ENCODE data around the gene SLC36A3.
"Not testable (repeated sequence)": the region's sequence is repeated elsewhere in the genome, so short reads cannot be mapped to it uniquely, and the experiment has no call there.

The SLC36A3 gene

DNA sequence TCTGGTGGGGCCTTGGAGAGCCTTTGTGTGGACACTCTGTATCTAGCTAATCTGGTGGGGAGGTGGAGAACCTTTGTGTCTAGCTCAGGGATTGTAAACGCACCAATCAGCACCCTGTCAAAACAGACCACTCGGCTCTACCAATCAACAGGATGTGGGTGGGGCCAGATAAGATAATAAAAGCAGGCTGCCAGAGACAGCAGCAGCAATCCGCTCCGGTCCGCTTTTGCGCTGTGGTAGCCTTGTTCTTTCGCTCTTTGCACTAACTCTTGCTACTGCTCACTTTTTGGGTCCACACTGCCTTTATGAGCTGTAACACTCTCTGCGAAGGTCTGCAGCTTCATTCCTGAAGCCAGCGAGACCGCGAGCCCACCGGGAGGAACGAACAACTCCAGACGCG lies 6.3 kb upstream of the SLC36A3 start:
- H3K4ac ChIP-seq (ENCODE audit: low read depth, low read length); H3K23ac ChIP-seq (ENCODE audit: low read length); H3K9ac ChIP-seq (ENCODE audit: low read length); H2BK12ac ChIP-seq (ENCODE audit: low read length); H4K91ac ChIP-seq (ENCODE audit: low read depth, low read length); H3K4me2 ChIP-seq (ENCODE audit: low read length); DNase-seq; H3K14ac ChIP-seq (ENCODE audit: low read length); H3K79me2 ChIP-seq (ENCODE audit: control insufficient read depth, insufficient read depth, low read length, poor library complexity); H3K18ac ChIP-seq (ENCODE audit: low read length); H2AFZ ChIP-seq (ENCODE audit: insufficient read depth, low read length, poor library complexity); H3K79me1 ChIP-seq (ENCODE audit: low read length); H3K27ac ChIP-seq (ENCODE audit: low read depth, low read length); H4K12ac ChIP-seq (ENCODE audit: low read depth, low read length); H3K36me3 ChIP-seq (ENCODE audit: control insufficient read depth in 1 of 2, insufficient read depth in 2 of 2, low read length in 2 of 2); H3K4me3 ChIP-seq (ENCODE audit: low read depth, low read length); H4K8ac ChIP-seq (ENCODE audit: low read depth, low read length); H3K4me1 ChIP-seq (ENCODE audit: control insufficient read depth in 1 of 2, insufficient read depth in 2 of 2, low read length in 2 of 2); H3K9me3 ChIP-seq (ENCODE audit: insufficient read depth, low read depth, low read length); H2BK120ac ChIP-seq (ENCODE audit: insufficient read depth, low read length, poor library complexity); H2AK5ac ChIP-seq (ENCODE audit: low read length); H3K27me3 ChIP-seq (ENCODE audit: insufficient read depth, low read length); H2BK5ac ChIP-seq (ENCODE audit: low read depth, low read length, poor library complexity): not testable (repeated sequence)
- WGBS (ENCODE audit: extremely low coverage, insufficient coverage, insufficient read length), result no CpG with 5 or more reads among the region's 15 CpGs

DNA sequence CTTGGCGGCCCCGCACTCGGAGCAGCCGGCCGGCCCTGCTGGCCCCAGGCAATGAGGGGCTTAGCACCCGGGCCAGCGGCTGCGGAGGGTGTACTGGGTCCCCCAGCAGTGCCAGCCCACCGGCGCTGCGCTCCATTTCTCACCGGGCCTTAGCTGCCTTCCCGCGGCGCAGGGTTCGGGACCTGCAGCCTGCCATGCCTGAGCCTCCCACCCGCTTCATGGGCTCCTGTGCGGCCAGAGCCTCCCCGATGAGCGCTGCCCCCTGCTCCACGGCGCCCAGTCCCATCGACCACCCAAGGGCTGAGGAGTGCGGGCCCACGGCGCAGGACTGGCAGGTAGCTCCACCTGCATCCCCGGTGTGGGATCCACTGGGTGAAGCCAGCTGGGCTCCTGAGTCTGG lies 5.7 kb upstream of the SLC36A3 start:
- H3K9ac ChIP-seq (ENCODE audit: low read length); H3K23ac ChIP-seq (ENCODE audit: low read length); DNase-seq; H3K4me3 ChIP-seq (ENCODE audit: low read depth, low read length); H2BK120ac ChIP-seq (ENCODE audit: insufficient read depth, low read length, poor library complexity); H3K36me3 ChIP-seq (ENCODE audit: control insufficient read depth in 1 of 2, insufficient read depth in 2 of 2, low read length in 2 of 2); H3K4ac ChIP-seq (ENCODE audit: low read depth, low read length); H3K14ac ChIP-seq (ENCODE audit: low read length); H3K79me1 ChIP-seq (ENCODE audit: low read length); H2BK12ac ChIP-seq (ENCODE audit: low read length); H3K18ac ChIP-seq (ENCODE audit: low read length); H2AK5ac ChIP-seq (ENCODE audit: low read length); H4K8ac ChIP-seq (ENCODE audit: low read depth, low read length); H3K27me3 ChIP-seq (ENCODE audit: insufficient read depth, low read length); H4K91ac ChIP-seq (ENCODE audit: low read depth, low read length); H2BK5ac ChIP-seq (ENCODE audit: low read depth, low read length, poor library complexity); H2AFZ ChIP-seq (ENCODE audit: insufficient read depth, low read length, poor library complexity); H3K79me2 ChIP-seq (ENCODE audit: control insufficient read depth, insufficient read depth, low read length, poor library complexity); H4K12ac ChIP-seq (ENCODE audit: low read depth, low read length); H3K27ac ChIP-seq (ENCODE audit: low read depth, low read length); H3K4me2 ChIP-seq (ENCODE audit: low read length); H3K9me3 ChIP-seq (ENCODE audit: insufficient read depth, low read depth, low read length); H3K4me1 ChIP-seq (ENCODE audit: control insufficient read depth in 1 of 2, insufficient read depth in 2 of 2, low read length in 2 of 2): not testable (repeated sequence)
- no CpG with 5 or more reads among the region's 27 CpGs for WGBS (ENCODE audit: extremely low coverage, insufficient coverage, insufficient read length)

DNA sequence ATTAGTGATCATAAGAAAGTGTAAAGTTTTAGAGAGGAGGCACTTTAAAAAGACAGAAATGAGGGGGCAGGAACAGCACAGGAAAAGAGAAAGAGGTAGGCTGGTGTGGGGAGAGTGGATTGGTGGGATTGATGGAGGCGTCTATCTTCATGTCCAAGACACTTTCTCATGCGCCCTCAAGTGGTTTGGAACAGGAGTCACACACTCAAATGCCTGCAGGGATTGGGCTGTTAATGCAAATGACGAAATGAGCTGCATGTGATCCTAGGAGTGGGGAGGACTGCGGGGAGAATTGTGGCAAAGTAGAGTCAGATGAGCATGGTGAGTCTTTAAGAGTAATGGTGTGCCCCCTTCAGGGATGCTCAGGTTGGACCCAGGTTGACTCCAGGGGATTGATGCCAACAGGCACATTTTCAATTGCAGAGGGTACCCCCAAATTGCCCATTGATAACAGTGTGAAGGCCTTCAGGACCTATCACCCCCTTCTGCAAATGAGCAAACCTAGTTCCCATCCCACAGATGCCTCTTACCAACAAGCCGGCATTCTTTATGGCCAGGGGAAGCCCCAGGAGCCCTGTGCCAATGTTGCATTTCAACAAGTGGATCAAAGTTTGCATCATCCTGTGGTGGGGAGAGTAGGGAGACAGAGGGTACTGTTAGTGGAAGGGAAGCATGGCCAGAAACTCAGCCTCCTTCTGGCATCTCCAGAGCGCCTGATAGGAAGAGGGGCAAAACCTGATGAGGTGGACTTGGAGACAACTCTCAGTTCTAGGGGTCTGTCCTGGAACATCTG lies 5.3 kb downstream of the SLC36A3 start:
- Histone ChIP-seq H2BK5ac (ENCODE audit: low read depth, low read length, poor library complexity) (no peak overlapping the region), H3K36me3 (ENCODE audit: control insufficient read depth in 1 of 2, insufficient read depth in 2 of 2, low read length in 2 of 2) (no peaks in the 10 kb centered on the region), H3K18ac (ENCODE audit: low read length) (no peak overlapping the region), H2BK12ac (ENCODE audit: low read length) (no peak overlapping the region), H3K27me3 (ENCODE audit: insufficient read depth, low read length) (no peaks in the 10 kb centered on the region), H3K4me3 (ENCODE audit: low read depth, low read length) (no peak overlapping the region), H3K14ac (ENCODE audit: low read length) (no peak overlapping the region), H2BK120ac (ENCODE audit: insufficient read depth, low read length, poor library complexity) (no peak overlapping the region), H4K12ac (ENCODE audit: low read depth, low read length) (no peak overlapping the region), H3K9ac (ENCODE audit: low read length) (no peak overlapping the region), H3K4ac (ENCODE audit: low read depth, low read length) (no peak overlapping the region), H3K9me3 (ENCODE audit: insufficient read depth, low read depth, low read length) (no peaks in the 10 kb centered on the region), H4K8ac (ENCODE audit: low read depth, low read length) (no peak overlapping the region), H2AFZ (ENCODE audit: insufficient read depth, low read length, poor library complexity) (no peak overlapping the region), H3K23ac (ENCODE audit: low read length) (no peak overlapping the region), H3K4me2 (ENCODE audit: low read length) (no peak overlapping the region), H3K79me1 (ENCODE audit: low read length) (peaks cover 2% of the 10 kb centered on the region), H3K27ac (ENCODE audit: low read depth, low read length) (no peak overlapping the region), H3K4me1 (ENCODE audit: control insufficient read depth in 1 of 2, insufficient read depth in 2 of 2, low read length in 2 of 2) (peaks cover 3 to 6% of the 10 kb centered on the region in 2 experiments), H3K79me2 (ENCODE audit: control insufficient read depth, insufficient read depth, low read length, poor library complexity) (no peaks in the 10 kb centered on the region), H4K91ac (ENCODE audit: low read depth, low read length) (no peak overlapping the region), H2AK5ac (ENCODE audit: low read length) (no peak overlapping the region)
- no CpG with 5 or more reads among the region's 6 CpGs for WGBS (ENCODE audit: extremely low coverage, insufficient coverage, insufficient read length)
- no peak for DNase-seq

DNA sequence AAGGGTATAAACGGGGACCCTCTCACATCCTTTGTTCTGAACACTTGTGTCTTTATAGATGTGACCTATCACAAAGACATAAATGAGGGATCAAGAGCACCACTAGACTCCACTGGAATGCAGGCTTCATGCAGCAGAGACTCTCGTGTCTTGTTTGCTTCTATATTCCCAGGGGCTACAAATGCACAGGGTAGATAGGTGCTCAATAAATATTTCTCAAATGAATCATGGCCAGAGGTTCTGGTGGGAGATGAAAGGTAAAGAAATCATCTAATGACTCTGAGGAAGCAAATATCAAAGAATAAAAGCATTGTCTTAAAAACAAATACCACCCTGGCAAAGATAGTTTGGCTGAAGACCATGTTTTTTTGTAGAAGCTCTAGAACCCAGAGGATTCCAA lies 6.6 kb downstream of the SLC36A3 start:
- H3K14ac ChIP-seq (ENCODE audit: low read length), result no peak overlapping the region
- H2BK120ac ChIP-seq (ENCODE audit: insufficient read depth, low read length, poor library complexity), result no peak overlapping the region
- no peaks in the 10 kb centered on the region for H3K79me2 ChIP-seq (ENCODE audit: control insufficient read depth, insufficient read depth, low read length, poor library complexity)
- no peak overlapping the region for H3K4me3 ChIP-seq (ENCODE audit: low read depth, low read length)
- no peak overlapping the region for H3K4ac ChIP-seq (ENCODE audit: low read depth, low read length)
- DNase-seq, result no peak
- H3K27ac ChIP-seq (ENCODE audit: low read depth, low read length), result no peak overlapping the region
- H3K4me1 ChIP-seq (ENCODE audit: control insufficient read depth in 1 of 2, insufficient read depth in 2 of 2, low read length in 2 of 2), result peaks cover 3 to 6% of the 10 kb centered on the region in 2 experiments
- no peak overlapping the region for H2AFZ ChIP-seq (ENCODE audit: insufficient read depth, low read length, poor library complexity)
- no peak overlapping the region for H4K12ac ChIP-seq (ENCODE audit: low read depth, low read length)
- H2BK12ac ChIP-seq (ENCODE audit: low read length), result no peak overlapping the region
- H3K4me2 ChIP-seq (ENCODE audit: low read length), result no peak overlapping the region
- H3K36me3 ChIP-seq (ENCODE audit: control insufficient read depth in 1 of 2, insufficient read depth in 2 of 2, low read length in 2 of 2), result no peaks in the 10 kb centered on the region
- H4K91ac ChIP-seq (ENCODE audit: low read depth, low read length), result no peak overlapping the region
- no peak overlapping the region for H2AK5ac ChIP-seq (ENCODE audit: low read length)
- H3K23ac ChIP-seq (ENCODE audit: low read length), result no peak overlapping the region
- H3K9ac ChIP-seq (ENCODE audit: low read length), result no peak overlapping the region
- H2BK5ac ChIP-seq (ENCODE audit: low read depth, low read length, poor library complexity), result no peak overlapping the region
- no CpG with 5 or more reads among the region's 2 CpGs for WGBS (ENCODE audit: extremely low coverage, insufficient coverage, insufficient read length)
- no peak overlapping the region for H4K8ac ChIP-seq (ENCODE audit: low read depth, low read length)
- no peaks in the 10 kb centered on the region for H3K27me3 ChIP-seq (ENCODE audit: insufficient read depth, low read length)
- no peak overlapping the region for H3K18ac ChIP-seq (ENCODE audit: low read length)
- no peaks in the 10 kb centered on the region for H3K9me3 ChIP-seq (ENCODE audit: insufficient read depth, low read depth, low read length)
- no peaks in the 10 kb centered on the region for H3K79me1 ChIP-seq (ENCODE audit: low read length)
